SK-N-MC (cell line): Measurements from ENCODE around the gene MAVS.

Source experiments
- EZH2 ChIP-seq: fragments of 200-600 bp; sonication (generic); IDR thresholded peaks from one replicate; pipeline ENCODE4 v1.6.1; 2017; ENCODE audit warnings: antibody characterized with exemption
- POLR2AphosphoS5 ChIP-seq: IDR thresholded peaks from 2 replicates; pipeline ENCODE4 v1.6.1; 2012; ENCODE audit warnings: mild to moderate bottlenecking, low read depth, low read length, borderline replicate concordance

DNA sequence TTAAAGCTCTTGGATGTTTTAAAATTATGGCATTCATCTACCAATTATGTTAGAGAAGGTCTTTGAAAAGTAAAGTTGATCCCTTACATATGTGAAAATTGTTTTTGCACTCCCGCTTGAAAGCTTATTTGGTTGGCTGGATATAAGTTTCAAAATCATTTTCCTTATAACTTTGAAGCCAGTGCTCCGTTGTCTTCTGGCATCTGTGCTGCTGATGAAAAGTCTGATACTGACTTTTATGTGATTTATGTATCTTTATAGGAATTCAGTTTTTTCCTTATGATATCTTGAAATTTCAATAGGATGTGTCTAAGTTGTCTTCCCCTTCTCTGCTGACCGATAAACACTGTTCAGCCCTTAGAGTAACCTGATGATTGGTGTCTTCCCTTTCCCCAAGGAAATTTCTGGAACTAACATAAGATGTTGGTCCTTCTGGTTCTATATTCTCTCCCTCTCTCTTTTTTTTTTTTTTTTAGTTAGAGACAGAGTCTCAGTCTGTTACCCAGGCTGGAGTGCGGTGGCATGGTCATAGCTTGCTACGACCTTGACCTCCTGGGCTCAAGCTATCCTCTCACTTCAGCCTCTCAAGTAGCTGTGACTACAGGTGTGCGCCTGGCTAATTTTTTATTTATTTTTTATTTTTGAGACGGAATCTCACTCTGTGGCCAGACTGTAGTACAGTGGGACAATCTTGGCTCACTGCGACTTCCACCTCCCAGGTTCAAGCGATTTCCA, 55.2 kb downstream of the MAVS start:
- TF ChIP-seq POLR2AphosphoS5 (no peak), EZH2 (no peak)
